Tibial artery (tissue), 4 donors: ENCODE data around the gene TDRD3.

Source experiments
- DNase-seq, 2 donors: peaks; one replicate each; pipeline ENCODE4 v3.0.0-alpha.2; 2019
- H3K27ac ChIP-seq, 2 donors: fragments of 200-600 bp; sonication (generic) in 1 of 2; 1 replicate in 1 of 2; 2 replicates in 1 of 2; pipeline ENCODE4 v1.5.1; 2018 to 2019; ENCODE audit warnings: mild to moderate bottlenecking in 1 of 2
- H3K27me3 ChIP-seq, 2 donors: fragments of 200-600 bp; sonication (generic) in 1 of 2; one replicate each; pipeline versions ENCODE4 v1.5.1 to v1.6.0; 2016 to 2019
- H3K36me3 ChIP-seq, 3 donors: fragments of 200-600 bp; sonication (generic) in 2 of 3; one replicate each; pipeline ENCODE4 v1.5.1; 2016 to 2019; ENCODE audit warnings: mild to moderate bottlenecking in 2 of 3
- H3K4me1 ChIP-seq, 4 donors: fragments of 200-600 bp; sonication (generic) in 2 of 4; 1 replicate in 3 of 4; 2 replicates in 1 of 4; pipeline ENCODE4 v1.5.1; 2016 to 2019
- H3K4me3 ChIP-seq, 2 donors: fragments of 200-600 bp; sonication (generic) in 1 of 2; 1 replicate in 1 of 2; 2 replicates in 1 of 2; pipeline ENCODE4 v1.5.1; 2018 to 2019; ENCODE audit warnings: mild to moderate bottlenecking in 2 of 2
- H3K9me3 ChIP-seq, 3 donors: fragments of 200-600 bp; sonication (generic) in 1 of 3; one replicate each; pipeline ENCODE4 v1.5.1; 2016 to 2019
- intact Hi-C: fragments of 100-400 bp; cut with DNase I; formaldehyde crosslinking; loops from one replicate; pipeline ENCODE4 v1.15.0; 2023; ENCODE audit warnings: low total_unique reads
- TF ChIP-seq, protein P1 (sequence below), 2 experiments: fragments of 200-600 bp in 1 of 2; fragments of 450-650 bp in 1 of 2; IDR thresholded peaks; one replicate each; pipeline ENCODE4 v1.5.1; 2017 to 2019; ENCODE audit warnings: antibody characterized with exemption in 2 of 2, mild to moderate bottlenecking in 1 of 2, moderate library complexity in 1 of 2

The TDRD3 gene

DNA sequence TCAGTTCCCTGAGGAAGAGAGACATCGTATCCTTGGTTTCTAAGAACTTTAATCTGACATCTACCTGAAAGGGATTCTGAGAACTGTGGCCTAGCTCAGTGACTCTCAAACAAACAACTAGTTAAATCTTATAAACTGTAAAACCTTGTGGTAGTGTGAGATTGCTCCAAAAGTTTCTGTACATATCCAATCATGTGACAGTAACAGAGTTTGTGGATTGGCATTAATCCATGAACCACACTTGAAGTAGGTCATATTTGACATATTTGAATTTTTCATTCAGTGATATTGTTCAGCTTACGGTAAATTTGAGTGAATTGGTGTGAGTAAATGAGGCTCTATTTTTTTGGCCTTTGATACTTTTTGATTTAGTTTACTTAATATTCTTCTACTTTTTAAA is 15.0 kb downstream of the TDRD3 start:
- peaks cover 0 to 29% (median 11%) of the 10 kb centered on the region in 4 donors for H3K4me1 ChIP-seq
- no peaks in the 10 kb centered on the region for H3K36me3 ChIP-seq
- no peak for DNase-seq
- TF ChIP-seq, protein P1, sequence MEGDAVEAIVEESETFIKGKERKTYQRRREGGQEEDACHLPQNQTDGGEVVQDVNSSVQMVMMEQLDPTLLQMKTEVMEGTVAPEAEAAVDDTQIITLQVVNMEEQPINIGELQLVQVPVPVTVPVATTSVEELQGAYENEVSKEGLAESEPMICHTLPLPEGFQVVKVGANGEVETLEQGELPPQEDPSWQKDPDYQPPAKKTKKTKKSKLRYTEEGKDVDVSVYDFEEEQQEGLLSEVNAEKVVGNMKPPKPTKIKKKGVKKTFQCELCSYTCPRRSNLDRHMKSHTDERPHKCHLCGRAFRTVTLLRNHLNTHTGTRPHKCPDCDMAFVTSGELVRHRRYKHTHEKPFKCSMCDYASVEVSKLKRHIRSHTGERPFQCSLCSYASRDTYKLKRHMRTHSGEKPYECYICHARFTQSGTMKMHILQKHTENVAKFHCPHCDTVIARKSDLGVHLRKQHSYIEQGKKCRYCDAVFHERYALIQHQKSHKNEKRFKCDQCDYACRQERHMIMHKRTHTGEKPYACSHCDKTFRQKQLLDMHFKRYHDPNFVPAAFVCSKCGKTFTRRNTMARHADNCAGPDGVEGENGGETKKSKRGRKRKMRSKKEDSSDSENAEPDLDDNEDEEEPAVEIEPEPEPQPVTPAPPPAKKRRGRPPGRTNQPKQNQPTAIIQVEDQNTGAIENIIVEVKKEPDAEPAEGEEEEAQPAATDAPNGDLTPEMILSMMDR (IDR thresholded peaks at IDR 0.05) = no peak
- intact Hi-C loops = no loop called here
- H3K4me3 ChIP-seq = no peak overlapping the region
- no peaks in the 10 kb centered on the region for H3K27me3 ChIP-seq
- H3K9me3 ChIP-seq = no peaks in the 10 kb centered on the region
- no peak overlapping the region for H3K27ac ChIP-seq

DNA sequence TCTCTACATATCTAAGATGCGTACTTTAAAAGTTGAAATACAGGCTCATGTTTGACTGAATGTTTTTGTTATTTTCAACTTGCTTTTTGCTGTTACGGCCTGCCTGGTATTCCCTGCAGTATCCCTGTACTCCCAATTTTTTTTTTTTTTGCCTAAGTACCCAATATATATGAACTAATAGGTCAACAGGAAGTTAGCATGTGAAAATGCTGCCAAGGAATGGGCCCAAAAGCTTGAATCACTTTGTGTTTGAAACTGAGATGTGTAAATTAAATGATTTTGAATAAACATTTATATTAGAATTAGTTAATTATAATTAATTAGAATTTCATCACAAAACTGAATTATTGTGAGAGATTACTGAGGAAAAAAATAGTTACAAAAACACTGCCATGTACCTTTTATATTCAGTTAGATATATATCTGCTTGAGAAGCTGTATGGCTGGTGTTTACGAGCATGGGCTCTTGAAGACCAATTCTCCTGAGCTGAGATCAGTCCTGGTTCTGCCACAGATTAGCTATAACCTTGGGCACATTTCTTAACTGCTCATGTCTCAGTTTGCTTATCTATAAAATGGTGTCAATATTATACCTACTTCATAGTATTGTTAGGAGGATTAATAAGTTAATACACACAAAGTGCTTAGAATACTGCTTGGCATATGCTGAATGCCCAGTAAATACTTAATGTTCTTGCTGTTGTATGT is 16.0 kb downstream of the TDRD3 start:
- Histone ChIP-seq H3K4me3 (no peak overlapping the region), H3K9me3 (no peaks in the 10 kb centered on the region), H3K27me3 (no peaks in the 10 kb centered on the region), H3K36me3 (no peaks in the 10 kb centered on the region), H3K4me1 (peaks cover 0 to 29% (median 11%) of the 10 kb centered on the region in 4 donors), H3K27ac (no peak overlapping the region)
- no peak for DNase-seq
- TF ChIP-seq, protein P1 (IDR thresholded peaks at IDR 0.05) = no peak
- intact Hi-C loops = no loop called here

DNA sequence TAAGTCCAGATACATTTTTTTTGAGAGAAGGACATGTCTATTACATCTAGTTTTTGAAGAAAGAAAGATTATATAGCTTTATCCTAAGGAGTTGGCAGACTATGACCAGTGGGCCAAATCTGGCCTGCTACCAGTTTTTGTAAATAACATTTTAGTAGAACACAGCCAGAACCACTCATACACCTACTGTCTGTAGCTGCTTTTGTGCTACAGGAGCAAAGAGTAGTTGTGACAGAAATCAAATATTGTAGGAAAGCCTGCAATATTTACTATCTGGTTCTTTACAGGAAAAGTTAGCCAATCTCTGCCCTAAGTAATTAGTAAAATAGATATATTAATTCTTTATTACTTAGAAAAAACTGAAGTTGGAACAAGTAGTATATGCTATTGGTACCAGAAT is 17.2 kb downstream of the TDRD3 start:
- no peaks in the 10 kb centered on the region for H3K9me3 ChIP-seq
- H3K4me1 ChIP-seq = peaks cover 0 to 29% (median 11%) of the 10 kb centered on the region in 4 donors
- TF ChIP-seq, protein P1 (IDR thresholded peaks at IDR 0.05) = no peak
- DNase-seq = no peak
- H3K36me3 ChIP-seq = no peaks in the 10 kb centered on the region
- no peak overlapping the region for H3K4me3 ChIP-seq
- intact Hi-C loops = no loop called here
- no peak overlapping the region for H3K27ac ChIP-seq
- H3K27me3 ChIP-seq = no peaks in the 10 kb centered on the region

DNA sequence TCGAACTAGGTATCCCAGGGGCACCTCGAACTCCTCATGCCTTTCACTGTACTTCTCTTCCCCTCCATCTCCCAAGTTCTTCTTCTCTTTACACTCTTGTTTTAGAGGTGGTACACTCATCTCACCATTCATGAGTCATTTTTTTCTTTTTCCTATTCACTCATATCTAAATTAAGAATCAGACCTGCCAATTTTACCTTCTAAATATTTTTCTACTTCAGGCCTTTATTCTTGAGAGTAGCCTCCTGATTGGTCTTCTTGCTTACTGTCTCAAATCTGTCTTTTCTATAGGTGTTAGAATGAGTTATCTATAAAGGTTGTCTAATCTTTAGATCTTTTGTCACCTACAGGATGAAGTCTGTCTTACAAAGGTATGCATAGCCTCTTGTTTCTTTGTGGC is 20.7 kb downstream of the TDRD3 start:
- Histone ChIP-seq H3K27ac (no peak overlapping the region), H3K27me3 (no peaks in the 10 kb centered on the region), H3K4me1 (peaks cover 0 to 22% (median 6%) of the 10 kb centered on the region in 4 donors), H3K4me3 (no peak overlapping the region), H3K36me3 (no peaks in the 10 kb centered on the region), H3K9me3 (no peaks in the 10 kb centered on the region)
- no peak for DNase-seq
- TF ChIP-seq, protein P1 (IDR thresholded peaks at IDR 0.05) = no peak
- intact Hi-C loops = no loop called here

DNA sequence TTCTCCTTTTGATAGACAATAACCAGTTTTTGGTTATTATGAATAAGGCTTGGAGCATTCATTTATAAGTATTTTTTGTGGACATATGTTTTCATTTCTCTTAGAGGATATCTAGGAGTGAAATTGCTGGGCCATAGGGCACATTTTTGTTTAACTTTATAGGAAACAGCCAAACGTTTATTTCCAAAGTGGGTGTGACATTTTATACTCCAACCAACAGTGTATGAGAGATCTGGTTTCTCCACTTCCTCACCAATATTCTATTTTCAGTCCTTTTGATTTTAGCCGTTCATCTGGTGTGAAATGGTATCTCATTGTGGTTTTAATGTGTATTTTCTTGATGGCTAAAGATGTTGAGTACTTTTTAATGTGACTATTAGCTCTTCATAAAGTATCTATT is 21.9 kb downstream of the TDRD3 start:
- intact Hi-C loops = no loop called here
- Histone ChIP-seq H3K4me1 (peaks cover 0 to 21% (median 6%) of the 10 kb centered on the region in 4 donors), H3K27me3 (no peaks in the 10 kb centered on the region), H3K9me3 (no peaks in the 10 kb centered on the region), H3K4me3 (no peak overlapping the region), H3K36me3 (no peaks in the 10 kb centered on the region), H3K27ac (no peak overlapping the region)
- DNase-seq = no peak
- TF ChIP-seq, protein P1 (IDR thresholded peaks at IDR 0.05) = no peak
